Naive B cell (primary cell): Measurements from ENCODE around the gene CPNE8. TPM values are rescaled to one million over a fixed set of nuclear protein-coding genes. Genes with fewer than 3 reads are reported as not detected.

Experiments
- ATAC-seq, 2 donors: fragments of 150-1000 bp; cut with Tn5 transposase; 2 replicates each; pipeline ENCODE4 v1.10.0; 2021; ENCODE audit warnings: low read depth in 2 of 2, mild to moderate bottlenecking in 2 of 2, moderate library complexity in 2 of 2
- DNase-seq: peaks from one replicate; pipeline ENCODE4 v3.0.0; 2022
- H3K27ac Mint-ChIP-seq, 6 donors: one replicate each; pipeline ENCODE4 v1.8.0; 2020 to 2022; ENCODE audit warnings: mild to moderate bottlenecking in 6 of 6, mixed read lengths in 6 of 6, moderate library complexity in 5 of 6, inconsistent platforms in 2 of 6
- H3K27me3 Mint-ChIP-seq, 3 donors: one replicate each; pipeline ENCODE4 v1.8.0; 2021 to 2022; ENCODE audit warnings: mixed read lengths in 3 of 3, mild to moderate bottlenecking in 1 of 3
- H3K36me3 Mint-ChIP-seq, 2 donors: one replicate each; pipeline ENCODE4 v1.8.0; 2020 to 2022; ENCODE audit warnings: mixed read lengths in 2 of 2, inconsistent platforms in 1 of 2, mild to moderate bottlenecking in 1 of 2
- H3K4me1 Mint-ChIP-seq, 3 donors: one replicate each; pipeline ENCODE4 v1.8.0; 2020 to 2022; ENCODE audit warnings: mixed read lengths in 3 of 3, inconsistent platforms in 1 of 3, mild to moderate bottlenecking in 1 of 3, moderate library complexity in 1 of 3
- H3K4me3 Mint-ChIP-seq, 8 donors: one replicate each; pipeline ENCODE4 v1.8.0; 2020 to 2022; ENCODE audit warnings: mild to moderate bottlenecking in 8 of 8, mixed read lengths in 8 of 8, moderate library complexity in 8 of 8, inconsistent platforms in 2 of 8
- H3K9me3 Mint-ChIP-seq, 7 donors: one replicate each; pipeline ENCODE4 v1.8.0; 2020 to 2022; ENCODE audit warnings: mixed read lengths in 7 of 7, mild to moderate bottlenecking in 5 of 7, inconsistent platforms in 2 of 7, moderate library complexity in 1 of 7
- polyA plus RNA-seq, 6 donors: library from polyadenylated mRNA; unstranded; fragments of 300-500 nt; fragmentation: Illumina TruSeq; gene quantifications; one replicate each; pipeline ENCODE4 v1.2.3, GENCODE V29; 2021; ENCODE audit warnings: low read depth in 6 of 6

Gene CPNE8
- polyA plus RNA-seq, 6 donors from 2014 or later, result 0.40 to 1.3 (median 0.83) TPM

GRCh38 chr12:38847247-38847646, 58.1 kb downstream of the CPNE8 start:
- H3K27ac Mint-ChIP-seq, result no peak overlapping the region
- H3K4me1 Mint-ChIP-seq, result no peaks in the 10 kb centered on the region
- peaks cover 0 to 4% (median 2%) of the 10 kb centered on the region in 7 donors for H3K9me3 Mint-ChIP-seq

GRCh38 chr12:38844267-38844666, 61.1 kb downstream of the CPNE8 start:
- no peak overlapping the region for H3K27ac Mint-ChIP-seq
- no peaks in the 10 kb centered on the region for H3K4me1 Mint-ChIP-seq
- DNase-seq (no peak), ATAC-seq (no peak)
- H3K4me3 Mint-ChIP-seq, result no peak overlapping the region
- no peaks in the 10 kb centered on the region for H3K27me3 Mint-ChIP-seq
- no peaks in the 10 kb centered on the region for H3K9me3 Mint-ChIP-seq
- no peaks in the 10 kb centered on the region for H3K36me3 Mint-ChIP-seq

More at GRCh38 chr12:38847247-38847646, 58.1 kb downstream of the CPNE8 start:
- Mint-ChIP-seq H3K27me3 (no peaks in the 10 kb centered on the region), H3K4me3 (no peak overlapping the region), H3K36me3 (no peaks in the 10 kb centered on the region)
- DNase-seq (no peak), ATAC-seq (no peak)

GRCh38 chr12:38838056-38838850, 67.1 kb downstream of the CPNE8 start:
- Mint-ChIP-seq H3K36me3 (no peaks in the 10 kb centered on the region), H3K27ac (no peak overlapping the region), H3K4me3 (no peak overlapping the region), H3K27me3 (no peaks in the 10 kb centered on the region), H3K4me1 (no peaks in the 10 kb centered on the region), H3K9me3 (peaks cover 0 to 4% (median 0%) of the 10 kb centered on the region in 7 donors)
- DNase-seq (no peak), ATAC-seq (no peak)

- no peak overlapping the region for H3K27ac Mint-ChIP-seq
- no peaks in the 10 kb centered on the region for H3K36me3 Mint-ChIP-seq
- H3K4me3 Mint-ChIP-seq, result no peak overlapping the region
- no peaks in the 10 kb centered on the region for H3K27me3 Mint-ChIP-seq
- H3K4me1 Mint-ChIP-seq, result no peaks in the 10 kb centered on the region
- no peak for ATAC-seq
- no peak for DNase-seq
- H3K9me3 Mint-ChIP-seq, result peaks cover 0 to 4% (median 0%) of the 10 kb centered on the region in 7 donors
Measured at GRCh38 chr12:38831715-38832114, 73.7 kb downstream of the CPNE8 start.

GRCh38 chr12:38825006-38825405, 80.4 kb downstream of the CPNE8 start:
- DNase-seq (no peak), ATAC-seq (no peak)
- H3K27ac Mint-ChIP-seq, result peak overlapping the region in 1 of 6 donors; percentile 58
- no peak overlapping the region for H3K4me3 Mint-ChIP-seq
- H3K27me3 Mint-ChIP-seq, result no peaks in the 10 kb centered on the region
- no peaks in the 10 kb centered on the region for H3K4me1 Mint-ChIP-seq
- peaks cover 0 to 3% (median 0%) of the 10 kb centered on the region in 7 donors for H3K9me3 Mint-ChIP-seq
- no peaks in the 10 kb centered on the region for H3K36me3 Mint-ChIP-seq

- no peak overlapping the region for H3K27ac Mint-ChIP-seq
- H3K9me3 Mint-ChIP-seq, result peaks cover 0 to 3% (median 0%) of the 10 kb centered on the region in 7 donors
- no peaks in the 10 kb centered on the region for H3K27me3 Mint-ChIP-seq
- ATAC-seq (no peak), DNase-seq (no peak)
- H3K4me1 Mint-ChIP-seq, result no peaks in the 10 kb centered on the region
- H3K4me3 Mint-ChIP-seq, result no peak overlapping the region
- no peaks in the 10 kb centered on the region for H3K36me3 Mint-ChIP-seq
Measured at GRCh38 chr12:38823738-38824137, 81.7 kb downstream of the CPNE8 start.

GRCh38 chr12:38823314-38823713, 82.1 kb downstream of the CPNE8 start:
- ATAC-seq (no peak), DNase-seq (no peak)
- Mint-ChIP-seq H3K9me3 (peaks cover 0 to 3% (median 0%) of the 10 kb centered on the region in 7 donors), H3K4me1 (no peaks in the 10 kb centered on the region), H3K36me3 (no peaks in the 10 kb centered on the region), H3K4me3 (no peak overlapping the region), H3K27ac (peak overlapping the region in 1 of 6 donors; percentile 7), H3K27me3 (no peaks in the 10 kb centered on the region)

- Mint-ChIP-seq H3K36me3 (no peaks in the 10 kb centered on the region), H3K4me1 (peaks cover 6 to 7% (median 6%) of the 10 kb centered on the region in 3 donors), H3K27ac (no peak overlapping the region), H3K4me3 (no peak overlapping the region), H3K9me3 (no peaks in the 10 kb centered on the region), H3K27me3 (no peaks in the 10 kb centered on the region)
- DNase-seq (no peak), ATAC-seq (no peak)
Measured at GRCh38 chr12:38817942-38818341, 87.4 kb downstream of the CPNE8 start.

GRCh38 chr12:38813923-38814322, 91.5 kb downstream of the CPNE8 start:
- DNase-seq (no peak), ATAC-seq (peak; percentile 45 to 57)
- peaks cover 4 to 8% of the 10 kb centered on the region in 2 donors for H3K36me3 Mint-ChIP-seq
- H3K9me3 Mint-ChIP-seq, result peaks cover 0 to 8% (median 4%) of the 10 kb centered on the region in 7 donors
- peaks cover 6 to 7% (median 6%) of the 10 kb centered on the region in 3 donors for H3K4me1 Mint-ChIP-seq
- no peaks in the 10 kb centered on the region for H3K27me3 Mint-ChIP-seq
- H3K4me3 Mint-ChIP-seq, result peak overlapping the region in 1 of 8 donors; percentile 10
- peak overlapping the region in 2 of 6 donors; percentile 69 to 92 for H3K27ac Mint-ChIP-seq

GRCh38 chr12:38811814-38812356, 93.5 kb downstream of the CPNE8 start:
- H3K4me3 Mint-ChIP-seq, result no peak overlapping the region
- peaks cover 4 to 8% of the 10 kb centered on the region in 2 donors for H3K36me3 Mint-ChIP-seq
- no peak for DNase-seq

GRCh38 chr12:38809832-38810231, 95.6 kb downstream of the CPNE8 start:
- no peak overlapping the region for H3K4me3 Mint-ChIP-seq
- ATAC-seq, result no peak
- peaks cover 2 to 8% (median 6%) of the 10 kb centered on the region in 7 donors for H3K9me3 Mint-ChIP-seq
- H3K27me3 Mint-ChIP-seq, result no peaks in the 10 kb centered on the region
- peaks cover 6 to 7% (median 6%) of the 10 kb centered on the region in 3 donors for H3K4me1 Mint-ChIP-seq
- H3K36me3 Mint-ChIP-seq, result peaks cover 4 to 8% of the 10 kb centered on the region in 2 donors
- DNase-seq, result no peak
- H3K27ac Mint-ChIP-seq, result no peak overlapping the region

More at GRCh38 chr12:38811814-38812356, 93.5 kb downstream of the CPNE8 start:
- Mint-ChIP-seq H3K27ac (no peak overlapping the region), H3K4me1 (peaks cover 6 to 7% (median 6%) of the 10 kb centered on the region in 3 donors), H3K27me3 (no peaks in the 10 kb centered on the region), H3K9me3 (peaks cover 2 to 8% (median 6%) of the 10 kb centered on the region in 7 donors)
- no peak for ATAC-seq

- H3K4me1 Mint-ChIP-seq, result peaks cover 0 to 3% (median 0%) of the 10 kb centered on the region in 3 donors
- no peaks in the 10 kb centered on the region for H3K27me3 Mint-ChIP-seq
- DNase-seq (no peak), ATAC-seq (no peak)
- H3K36me3 Mint-ChIP-seq, result peaks cover 16 to 24% of the 10 kb centered on the region in 2 donors
- no peak overlapping the region for H3K27ac Mint-ChIP-seq
- H3K9me3 Mint-ChIP-seq, result peaks cover 19 to 46% (median 41%) of the 10 kb centered on the region in 7 donors
- no peak overlapping the region for H3K4me3 Mint-ChIP-seq
Measured at GRCh38 chr12:38788106-38788505, 117.3 kb downstream of the CPNE8 start.

- no peak for DNase-seq
- no peaks in the 10 kb centered on the region for H3K27me3 Mint-ChIP-seq
- H3K27ac Mint-ChIP-seq, result no peak overlapping the region
- peaks cover 14 to 46% (median 33%) of the 10 kb centered on the region in 7 donors for H3K9me3 Mint-ChIP-seq
- no peak overlapping the region for H3K4me3 Mint-ChIP-seq
- peaks cover 0 to 3% (median 0%) of the 10 kb centered on the region in 3 donors for H3K4me1 Mint-ChIP-seq
- no peak for ATAC-seq
- peaks cover 12 to 18% of the 10 kb centered on the region in 2 donors for H3K36me3 Mint-ChIP-seq
Measured at GRCh38 chr12:38785381-38785780, 120.0 kb downstream of the CPNE8 start.

GRCh38 chr12:38783304-38783703, 122.1 kb downstream of the CPNE8 start:
- H3K4me1 Mint-ChIP-seq, result peaks cover 0 to 3% (median 0%) of the 10 kb centered on the region in 3 donors
- no peaks in the 10 kb centered on the region for H3K27me3 Mint-ChIP-seq
- no peak overlapping the region for H3K27ac Mint-ChIP-seq
- H3K9me3 Mint-ChIP-seq, result peaks cover 8 to 33% (median 23%) of the 10 kb centered on the region in 7 donors
- H3K4me3 Mint-ChIP-seq, result no peak overlapping the region
- no peak for ATAC-seq
- H3K36me3 Mint-ChIP-seq, result peaks cover 12 to 25% of the 10 kb centered on the region in 2 donors
- no peak for DNase-seq
